HG02571 (cell line): ENCODE data around the gene GIMAP8.

ENCODE experiments used
- ATAC-seq: cut with Tn5 transposase; IDR thresholded peaks from one replicate; pipeline ENCODE4 v1.9.1; 2021; ENCODE audit warnings: mild to moderate bottlenecking, moderate library complexity; ENCODE audit not compliant: unreplicated experiment

Gene GIMAP8

DNA sequence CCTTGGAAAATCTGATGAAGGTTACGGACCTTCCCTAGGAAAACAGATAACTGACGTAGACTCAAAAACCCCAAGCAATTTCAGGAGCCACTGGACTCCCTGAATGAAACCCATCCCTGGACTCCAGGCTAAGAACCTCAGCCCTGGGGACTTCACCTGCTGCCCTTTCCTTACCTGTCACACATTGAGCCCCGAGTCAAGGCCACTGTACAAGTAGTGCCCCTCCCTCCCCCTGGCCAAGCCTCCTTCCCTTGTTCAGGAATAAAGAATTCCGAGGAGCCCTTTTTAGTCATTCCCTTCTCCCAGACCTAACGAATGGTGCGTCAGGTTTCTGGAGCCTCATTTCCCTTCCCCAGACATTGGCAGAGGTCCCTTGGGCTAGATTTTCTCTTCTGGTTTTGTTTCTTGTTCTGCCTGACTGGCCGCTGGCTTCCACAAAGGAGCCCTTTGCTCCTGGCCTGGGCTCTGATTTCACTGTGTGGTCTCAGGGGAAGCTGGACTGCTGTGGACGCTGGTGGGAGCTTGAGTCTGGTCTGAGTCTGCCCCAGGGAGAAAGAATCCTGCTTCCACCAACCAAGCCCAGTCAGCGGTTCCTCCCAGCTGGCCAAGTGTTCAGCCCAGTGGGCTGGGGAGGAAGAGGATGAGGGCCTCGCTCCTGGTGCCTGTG is 39.6 kb upstream of the GIMAP8 start:
- ATAC-seq, result no peak

DNA sequence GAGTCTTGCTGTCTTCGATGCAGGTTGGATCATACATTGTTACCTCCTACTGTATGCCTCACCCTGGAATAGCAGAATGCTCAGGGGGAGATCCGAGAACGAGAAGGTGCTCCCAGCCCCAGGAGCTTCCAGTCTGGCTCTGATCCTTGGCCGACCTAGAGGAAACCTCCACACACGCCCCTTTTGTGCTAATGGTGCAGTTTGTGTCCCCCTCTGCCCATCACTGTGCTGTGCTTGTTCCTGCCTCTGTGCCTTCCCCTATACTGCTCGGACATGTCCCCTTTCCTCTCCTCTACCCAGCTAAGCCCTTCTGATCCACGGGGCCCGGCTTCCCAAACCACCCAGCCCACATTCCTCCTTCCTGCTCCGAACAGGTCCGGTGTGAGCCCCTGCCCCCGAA is 38.8 kb upstream of the GIMAP8 start:
- ATAC-seq, result no peak

DNA sequence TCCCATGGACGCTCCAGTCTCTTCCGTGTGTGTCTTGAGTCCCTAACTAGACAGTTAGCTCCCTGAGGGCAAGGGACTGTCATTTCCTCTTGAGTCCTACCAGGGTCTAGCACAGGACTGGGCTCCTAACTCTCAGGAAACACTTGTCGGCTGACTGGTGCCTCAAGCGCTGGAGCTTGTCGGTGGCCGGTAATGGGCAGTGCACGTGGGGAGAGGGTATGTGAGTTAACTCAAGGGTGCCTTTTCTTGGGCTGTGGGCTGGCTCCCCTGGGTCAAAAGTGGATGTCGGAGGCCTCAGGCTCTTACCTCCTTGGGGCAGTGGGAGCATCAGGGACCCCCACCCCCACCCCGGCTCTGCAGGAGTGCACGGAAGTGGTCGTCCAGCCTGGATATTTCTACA is 38.4 kb upstream of the GIMAP8 start:
- no peak for ATAC-seq

DNA sequence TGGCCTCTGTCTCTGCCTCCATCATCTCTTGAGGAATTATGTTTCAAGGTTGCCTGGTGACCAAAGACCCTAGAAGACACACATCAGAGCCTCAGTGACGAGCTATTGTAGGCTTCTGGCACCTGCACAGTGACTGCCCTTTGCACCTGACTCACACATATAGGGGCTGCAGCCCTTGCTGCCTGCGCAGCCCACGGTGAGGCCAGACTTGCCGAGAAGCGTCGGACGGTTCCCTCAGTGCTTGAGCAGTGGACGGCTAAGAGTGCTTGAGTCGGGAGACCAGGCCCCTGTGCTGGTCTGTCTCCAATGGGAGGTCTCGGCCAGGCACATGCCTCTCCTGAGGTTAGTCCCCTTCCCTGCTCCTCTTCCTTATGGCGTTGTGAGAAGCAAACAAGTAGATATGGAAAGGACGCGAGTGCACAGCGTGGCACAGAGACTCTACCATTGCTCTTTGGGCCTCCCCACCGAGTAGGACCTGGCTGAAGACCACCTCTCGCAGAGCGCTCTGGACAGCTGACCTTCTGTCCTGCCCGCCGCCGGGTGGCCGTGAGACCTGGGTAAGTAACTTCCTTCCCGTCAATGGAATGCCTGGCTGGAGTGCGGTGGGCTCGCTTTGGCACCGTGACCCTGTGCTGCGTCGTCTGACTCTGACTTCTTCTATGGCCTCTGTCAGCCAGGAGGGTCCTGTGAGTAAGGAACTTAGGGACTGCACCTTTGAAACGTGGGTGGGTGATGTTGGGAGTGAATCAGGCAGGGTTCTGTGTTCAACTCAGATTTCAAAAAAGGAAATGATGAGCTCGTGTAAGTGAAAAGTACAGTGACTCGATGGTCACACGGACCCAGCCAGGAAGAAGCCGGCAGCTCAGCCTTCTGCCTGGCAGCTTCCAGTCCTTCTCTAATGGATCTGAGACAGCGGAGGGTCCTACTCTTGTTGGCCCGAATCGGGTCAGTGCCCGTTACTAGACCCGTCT is 37.6 kb upstream of the GIMAP8 start:
- ATAC-seq, result no peak

DNA sequence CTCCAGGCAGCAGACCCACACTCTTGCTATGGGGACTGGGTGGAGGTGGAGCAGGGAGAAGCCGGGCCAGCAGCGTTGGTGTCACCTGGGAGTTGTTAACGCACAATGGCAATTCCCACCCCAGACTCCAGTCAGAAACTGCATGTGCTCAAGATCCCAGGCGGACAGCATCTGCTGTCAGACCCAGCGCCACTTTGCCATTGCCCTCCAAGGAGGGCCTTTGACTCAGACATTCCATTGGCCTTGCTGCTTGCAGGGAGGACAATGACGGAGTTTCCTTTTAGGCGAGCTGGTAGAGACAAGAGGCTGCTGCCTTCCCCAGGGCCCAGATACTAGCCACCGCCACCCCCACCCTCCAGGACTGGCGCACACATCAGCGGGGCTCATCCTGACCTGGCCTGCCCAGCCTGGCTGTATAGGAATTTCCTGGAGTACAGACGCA is 36.8 kb upstream of the GIMAP8 start:
- no peak for ATAC-seq

DNA sequence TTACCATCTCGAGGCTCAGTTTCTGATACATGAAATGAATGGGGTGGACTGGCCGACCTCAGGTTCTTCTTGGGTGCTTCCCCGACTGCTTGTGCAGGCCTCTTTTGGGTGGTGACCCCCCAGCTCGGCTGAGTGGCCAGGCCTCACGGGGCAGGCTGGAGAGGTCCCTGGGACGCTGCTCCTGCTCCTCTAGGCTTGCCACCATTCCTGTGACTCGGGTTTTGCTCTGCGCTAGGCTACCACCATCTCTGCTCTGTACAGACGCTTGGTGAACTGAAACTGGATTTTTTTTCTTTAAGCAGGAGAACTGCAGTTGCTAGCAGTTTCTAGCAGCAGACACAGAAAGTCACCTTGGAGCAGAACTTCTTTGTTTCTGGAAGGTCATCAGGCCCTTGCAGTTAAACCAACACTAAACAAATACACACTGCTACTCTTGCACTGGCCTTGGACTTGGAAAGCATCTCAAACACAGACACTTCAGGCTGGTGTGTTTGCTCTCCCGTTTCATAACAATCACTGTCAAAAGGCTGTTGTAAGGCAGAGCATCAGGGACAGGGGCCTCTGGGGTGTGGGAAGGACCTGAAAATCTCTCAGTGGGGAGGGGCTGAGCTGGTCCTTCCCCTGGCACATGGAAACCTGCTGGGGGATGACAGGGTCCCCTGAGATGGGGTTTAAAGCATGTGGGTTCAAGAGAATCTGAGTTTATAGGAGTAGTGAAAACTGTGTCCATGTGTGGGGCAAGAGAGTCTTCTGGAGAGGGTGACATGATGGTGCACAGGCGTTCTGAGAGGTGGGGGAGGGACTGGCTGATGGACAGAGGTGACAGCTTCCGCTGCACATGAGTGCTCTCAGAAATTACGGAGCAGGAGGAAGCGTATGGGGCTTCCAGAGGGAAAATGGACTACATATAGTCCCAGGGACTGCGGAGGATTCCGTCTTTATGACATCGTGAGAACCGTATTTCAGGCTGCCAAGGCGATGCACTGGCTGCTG is 35.0 kb upstream of the GIMAP8 start:
- ATAC-seq, result no peak

DNA sequence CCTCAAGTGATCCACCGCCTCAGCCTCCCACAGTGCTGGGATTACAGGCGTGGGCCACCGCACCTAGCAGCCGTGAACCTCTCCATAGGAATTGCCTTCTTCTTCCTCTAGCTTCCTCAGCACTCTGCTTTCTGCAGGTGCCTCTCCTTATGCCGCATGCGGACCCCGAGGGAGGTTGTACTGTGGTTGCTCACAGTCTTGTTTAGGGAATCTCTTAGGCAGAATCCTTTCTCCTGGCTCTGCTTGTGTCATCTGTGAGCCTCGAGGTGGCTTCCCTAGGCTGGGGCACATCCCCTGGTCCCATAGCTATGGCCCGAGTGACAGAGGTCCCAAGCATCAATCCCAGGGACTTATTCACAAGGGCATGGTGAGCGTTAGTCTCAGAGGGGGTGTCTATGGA is 33.2 kb upstream of the GIMAP8 start:
- no peak for ATAC-seq

DNA sequence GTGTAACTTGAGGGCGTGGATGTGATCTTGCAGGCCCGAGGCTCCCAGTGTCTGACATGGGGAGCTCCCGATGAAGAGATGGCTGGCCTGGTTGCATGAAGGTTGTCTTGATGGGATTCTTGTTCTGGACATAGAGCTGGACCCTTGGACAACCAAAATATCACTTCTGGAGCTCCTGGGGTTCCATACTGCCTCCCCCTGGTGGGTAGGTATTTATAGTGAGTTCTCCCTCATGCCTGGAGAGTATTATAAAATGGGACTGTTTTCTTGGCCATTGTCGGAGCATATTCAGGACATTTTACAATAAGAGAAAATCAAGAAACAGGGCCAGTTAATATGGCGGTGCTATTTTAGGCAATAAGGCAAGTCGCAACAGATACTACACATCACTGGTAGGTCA is 32.6 kb upstream of the GIMAP8 start:
- ATAC-seq, result no peak

DNA sequence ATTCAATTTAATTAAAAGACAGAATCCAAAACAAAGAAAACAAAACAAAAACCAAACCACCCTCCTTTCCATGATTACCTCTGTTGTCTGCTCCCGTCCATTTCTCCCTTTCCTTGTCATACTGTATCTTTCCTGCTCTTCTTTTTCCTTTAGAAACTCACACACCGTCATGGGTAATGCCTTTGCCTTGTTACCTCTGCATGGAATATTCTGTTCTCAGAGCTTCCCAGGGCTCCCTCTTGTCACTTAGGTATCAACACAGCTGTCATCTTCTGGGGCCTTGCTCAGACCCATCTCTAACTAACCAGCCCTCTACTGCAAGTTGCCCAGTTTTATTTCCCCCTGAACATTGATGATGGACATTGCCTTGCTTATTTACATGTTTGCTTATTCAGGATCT is 30.2 kb upstream of the GIMAP8 start:
- no peak for ATAC-seq

DNA sequence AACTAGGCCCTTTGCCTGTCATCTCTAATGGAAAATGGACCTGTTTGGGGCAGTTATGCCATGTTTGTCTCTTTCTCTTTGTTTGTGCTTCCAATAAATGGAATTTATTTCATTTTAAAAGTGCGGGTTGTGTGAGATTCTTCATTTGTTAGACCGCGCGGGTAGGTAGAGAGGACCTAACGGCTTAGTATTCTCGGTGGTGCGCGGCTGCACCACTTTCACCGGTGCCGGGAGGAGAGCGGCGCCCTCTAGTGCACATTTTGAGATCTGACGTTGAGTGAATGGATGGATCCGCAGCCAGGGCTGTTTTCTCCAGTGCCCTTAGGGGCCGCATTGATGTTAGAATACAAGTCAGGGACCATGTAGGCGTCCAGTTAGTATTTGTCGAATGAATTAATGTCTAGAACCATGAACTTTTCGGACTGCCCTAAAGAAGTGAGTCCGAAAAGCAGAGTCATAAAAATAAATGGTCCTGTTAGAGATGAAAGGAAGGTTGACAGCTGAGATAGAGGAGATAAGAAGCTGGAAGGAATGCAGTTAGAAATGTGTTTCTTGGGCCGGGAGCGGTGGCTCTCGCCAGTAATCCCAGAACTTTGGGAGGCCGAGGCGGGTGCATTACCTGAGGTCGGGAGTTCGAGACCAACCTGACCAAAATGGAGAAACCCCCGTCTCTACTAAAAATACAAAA is 29.3 kb upstream of the GIMAP8 start:
- peak; percentile 89 for ATAC-seq

DNA sequence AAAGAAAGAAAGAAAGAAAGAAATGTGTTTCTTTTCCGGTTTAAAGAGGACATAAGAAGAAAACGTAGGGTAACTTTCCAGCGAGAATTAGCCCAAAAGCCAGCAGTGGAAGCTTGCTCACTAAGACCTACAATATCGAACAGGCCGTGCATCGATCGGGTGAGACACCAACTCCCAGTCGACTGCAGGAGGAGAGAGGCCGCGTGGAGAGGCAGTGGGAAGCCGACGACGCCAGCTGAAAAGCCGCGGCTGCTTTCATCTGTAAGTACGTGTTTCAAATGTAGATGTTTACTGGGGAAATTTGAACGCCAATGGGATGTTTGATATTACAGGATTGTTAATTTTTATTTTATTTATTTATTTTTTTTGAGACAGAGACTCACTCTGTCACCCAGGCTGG is 28.6 kb upstream of the GIMAP8 start:
- no peak for ATAC-seq

DNA sequence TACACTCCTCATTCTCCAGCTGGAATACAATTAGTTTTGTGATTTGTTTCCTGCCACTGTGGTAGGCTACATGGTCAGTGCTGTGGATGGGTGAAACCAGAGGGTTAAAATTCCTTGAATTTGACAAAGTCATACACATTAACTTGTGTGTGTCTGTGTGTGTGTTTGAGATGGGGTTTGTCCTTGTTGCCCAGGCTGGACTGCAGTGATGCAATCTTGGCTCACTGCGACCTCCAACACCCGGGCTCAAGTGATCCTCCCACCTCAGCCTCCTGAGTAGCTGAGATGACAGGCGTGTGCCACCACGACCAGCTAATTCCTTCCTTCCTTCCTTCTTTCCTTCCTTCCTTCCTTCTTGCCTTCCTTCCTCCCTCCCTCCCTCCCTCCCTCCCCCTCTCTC is 24.8 kb upstream of the GIMAP8 start:
- ATAC-seq, result no peak

DNA sequence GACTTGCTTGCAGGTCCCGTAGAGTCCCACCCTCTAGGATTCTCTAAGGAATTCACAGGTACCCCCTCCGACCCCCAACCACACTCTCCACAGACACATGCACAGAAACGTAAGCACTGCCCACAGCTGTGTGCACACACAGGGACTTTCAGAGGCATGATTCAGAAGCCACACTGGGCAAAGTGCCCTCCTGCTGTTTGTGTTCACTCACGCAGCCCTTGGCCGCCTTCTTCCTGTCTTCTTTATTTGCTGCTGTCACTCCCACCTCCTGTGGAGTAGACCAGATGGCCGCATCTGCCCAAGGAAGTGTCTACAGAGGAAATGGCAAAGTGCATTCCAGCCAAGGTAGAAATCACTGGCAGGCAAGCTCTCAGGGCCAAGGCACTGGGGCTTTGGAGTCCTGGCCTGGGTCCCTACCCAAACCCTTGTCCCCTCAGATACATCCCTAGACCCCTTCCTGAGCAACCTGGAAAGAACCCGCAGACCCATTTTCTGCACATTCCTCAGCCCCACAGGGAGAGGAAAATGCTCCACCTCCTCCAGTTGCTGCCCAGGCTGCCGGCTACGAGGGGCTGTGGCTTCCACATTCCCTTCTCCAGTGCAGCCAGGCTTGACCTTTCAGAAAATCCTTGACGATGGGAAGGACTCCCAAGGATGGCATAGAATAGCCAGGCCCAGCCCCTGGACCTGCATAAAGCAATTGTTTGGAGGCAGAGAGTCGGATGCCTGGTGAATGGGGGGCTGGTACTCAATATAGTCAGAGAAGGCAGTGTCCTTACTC is 21.6 kb upstream of the GIMAP8 start:
- no peak for ATAC-seq

DNA sequence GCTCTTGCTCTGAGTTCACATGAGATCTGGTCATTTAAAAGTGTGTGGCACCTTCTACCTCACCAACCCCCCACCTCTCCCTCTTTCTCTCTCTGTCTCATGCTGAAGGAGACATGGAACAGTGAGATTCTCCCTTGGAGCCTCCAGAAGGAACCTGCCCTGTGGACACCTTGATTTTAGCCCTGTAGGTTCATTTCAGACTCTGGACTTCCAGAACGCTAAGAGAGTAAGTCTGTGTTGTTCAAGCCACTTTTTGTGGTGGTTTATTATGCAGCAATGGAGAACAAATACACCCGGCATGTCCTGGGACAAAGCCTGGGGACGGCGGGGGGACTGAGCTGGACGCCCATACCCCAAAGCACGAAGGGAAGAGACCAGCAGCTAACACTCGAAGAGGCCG is 20.7 kb upstream of the GIMAP8 start:
- no peak for ATAC-seq

DNA sequence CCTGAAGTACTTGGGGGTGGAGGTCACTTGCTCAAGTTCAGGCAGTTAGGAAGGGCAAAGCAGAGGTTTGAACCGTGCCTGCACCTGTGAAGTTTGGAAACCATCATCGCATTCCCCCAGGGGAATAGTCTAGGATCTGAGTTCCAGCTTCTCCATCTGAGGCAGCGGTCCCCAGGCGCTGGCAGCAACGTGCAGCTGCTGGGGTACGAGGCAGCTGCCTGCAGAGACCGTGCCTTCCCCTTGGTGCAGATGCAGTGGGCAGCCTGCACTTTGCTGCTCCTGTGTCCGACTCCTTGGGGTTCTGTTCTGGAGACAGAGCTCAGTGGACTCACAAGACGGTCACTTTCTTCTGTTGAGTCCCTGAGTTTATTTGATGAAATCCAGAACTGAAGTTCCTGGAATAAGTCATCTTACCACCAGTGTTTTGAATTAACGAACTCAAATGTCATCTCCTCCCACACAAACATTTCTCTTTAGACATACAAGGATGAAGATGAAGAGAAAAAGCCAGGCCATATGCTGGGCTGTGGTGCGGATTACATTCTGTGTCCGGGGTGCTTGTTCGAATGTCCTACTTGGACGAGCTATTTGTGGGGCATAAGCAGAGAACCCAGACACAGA is 19.9 kb upstream of the GIMAP8 start:
- ATAC-seq, result no peak

DNA sequence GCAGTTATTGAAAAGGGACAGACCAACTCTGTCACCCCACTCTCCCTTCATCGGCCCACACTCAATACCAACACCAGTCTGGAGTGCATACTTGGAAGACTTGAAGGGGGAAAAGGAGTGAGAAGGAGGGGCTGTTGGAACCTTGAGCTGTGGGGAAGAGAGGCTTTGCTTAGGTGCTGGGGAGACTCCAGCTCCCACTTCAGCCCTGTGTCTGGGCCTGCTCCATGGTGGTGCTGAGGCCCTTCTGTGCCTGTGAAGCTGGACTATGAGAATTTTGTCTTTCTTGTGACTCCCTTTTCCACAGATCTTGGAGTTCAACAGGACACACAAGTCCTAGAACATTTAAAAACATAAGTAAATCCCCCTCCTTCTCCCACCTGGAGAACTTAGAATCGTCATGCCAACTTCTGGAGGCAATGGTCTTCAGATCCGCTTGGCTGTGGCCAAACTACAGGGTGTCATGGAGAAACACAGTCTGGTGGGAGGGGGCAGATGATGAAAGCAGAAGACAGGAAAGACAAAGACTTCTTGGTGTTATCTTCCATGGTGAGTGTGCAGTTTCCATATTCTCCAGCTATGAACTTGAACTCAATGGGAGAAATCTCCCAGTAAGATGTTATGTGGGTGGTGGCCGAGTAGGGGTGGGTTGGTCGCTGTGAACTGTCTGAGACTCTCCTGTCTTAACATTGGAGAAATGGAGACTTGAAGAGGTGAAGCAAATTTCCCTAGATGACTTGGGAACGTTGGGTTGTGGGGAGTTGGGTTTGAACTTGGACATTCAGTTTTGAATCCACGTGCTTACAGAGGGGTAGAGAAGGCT is 18.4 kb upstream of the GIMAP8 start:
- no peak for ATAC-seq

DNA sequence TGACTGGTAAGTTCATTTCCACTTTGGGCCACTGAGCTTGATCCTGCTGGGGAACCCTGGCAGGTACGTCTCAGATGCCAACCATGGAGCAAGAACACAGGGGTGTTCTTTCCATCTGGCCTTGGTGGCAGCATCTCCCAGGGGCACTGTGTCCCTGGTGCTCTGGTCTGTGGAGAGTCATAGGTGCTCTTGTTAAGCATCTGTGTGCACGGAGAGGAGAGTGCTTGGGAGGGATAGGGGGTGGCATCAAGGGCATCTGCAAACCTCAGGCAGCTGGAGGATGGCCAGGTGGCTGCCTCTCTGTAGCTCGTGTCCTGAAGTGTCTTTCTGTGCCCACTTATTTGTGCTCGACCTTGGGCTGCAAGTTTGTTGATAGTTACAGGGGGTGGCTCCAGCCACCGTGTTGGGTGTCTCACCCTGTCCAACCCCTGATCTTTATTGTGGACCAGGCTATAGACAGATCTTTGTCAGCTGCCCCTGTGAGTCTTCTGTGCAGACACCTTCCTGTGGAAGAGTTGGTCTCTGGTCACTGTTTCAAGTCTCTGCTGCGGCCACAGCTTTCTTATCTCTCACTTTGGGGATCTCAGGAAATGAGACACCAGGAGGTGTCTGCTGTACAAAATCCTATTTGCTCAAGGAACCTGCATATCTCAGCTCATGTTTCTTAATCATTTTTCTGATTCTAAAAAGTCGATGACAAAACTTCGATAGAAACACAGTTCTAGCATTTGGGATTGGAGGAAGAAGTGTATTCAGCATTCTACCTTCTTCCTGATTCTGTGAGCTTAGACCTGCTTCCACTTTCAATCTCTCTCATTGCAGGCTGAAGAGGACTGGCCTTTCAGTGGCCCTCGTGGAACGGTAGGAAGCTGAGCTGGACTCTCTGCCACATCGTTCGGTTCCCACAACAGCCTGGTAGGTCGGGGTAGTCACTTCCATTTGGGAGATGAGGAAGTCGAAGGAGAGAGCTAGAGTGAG is 17.2 kb upstream of the GIMAP8 start:
- ATAC-seq, result no peak
